CD4-positive, alpha-beta T cell treated with Interferon alpha-2 for 1 hour (primary cell): ENCODE data around the gene USH1G.

Source experiments
- DNase-seq, 2 donors: peaks; one replicate each; pipeline ENCODE4 v3.0.0-alpha.2; 2020 to 2022

USH1G gene

DNA sequence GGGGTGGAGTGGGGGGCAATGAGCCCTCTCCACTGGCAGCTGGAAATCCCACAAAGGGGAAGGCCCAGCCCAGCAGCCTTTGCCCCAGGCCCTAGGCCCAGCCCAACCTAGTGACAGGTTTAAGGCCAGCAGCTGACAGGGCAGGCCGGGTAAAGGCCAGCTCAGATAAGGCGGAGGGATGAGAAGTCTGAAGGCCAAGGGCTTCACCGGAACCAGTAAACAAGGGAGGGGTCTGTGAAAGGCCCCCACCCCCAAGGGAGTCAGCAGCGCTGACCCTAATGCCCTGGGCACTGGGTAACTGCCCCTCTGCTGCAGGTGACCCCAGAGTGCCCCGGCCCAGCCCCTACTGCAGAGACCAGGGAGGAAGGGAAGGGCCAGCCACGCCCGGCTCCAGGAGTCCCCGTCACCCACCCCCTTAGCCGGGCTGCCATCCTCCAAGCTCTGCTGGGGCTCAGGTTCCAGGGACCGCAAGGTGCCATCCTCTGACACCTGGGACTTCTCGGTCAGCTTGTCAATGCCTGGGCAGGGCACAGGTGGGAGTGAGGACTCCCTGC, 30.2 kb upstream of the USH1G start:
- no peak for DNase-seq

DNA sequence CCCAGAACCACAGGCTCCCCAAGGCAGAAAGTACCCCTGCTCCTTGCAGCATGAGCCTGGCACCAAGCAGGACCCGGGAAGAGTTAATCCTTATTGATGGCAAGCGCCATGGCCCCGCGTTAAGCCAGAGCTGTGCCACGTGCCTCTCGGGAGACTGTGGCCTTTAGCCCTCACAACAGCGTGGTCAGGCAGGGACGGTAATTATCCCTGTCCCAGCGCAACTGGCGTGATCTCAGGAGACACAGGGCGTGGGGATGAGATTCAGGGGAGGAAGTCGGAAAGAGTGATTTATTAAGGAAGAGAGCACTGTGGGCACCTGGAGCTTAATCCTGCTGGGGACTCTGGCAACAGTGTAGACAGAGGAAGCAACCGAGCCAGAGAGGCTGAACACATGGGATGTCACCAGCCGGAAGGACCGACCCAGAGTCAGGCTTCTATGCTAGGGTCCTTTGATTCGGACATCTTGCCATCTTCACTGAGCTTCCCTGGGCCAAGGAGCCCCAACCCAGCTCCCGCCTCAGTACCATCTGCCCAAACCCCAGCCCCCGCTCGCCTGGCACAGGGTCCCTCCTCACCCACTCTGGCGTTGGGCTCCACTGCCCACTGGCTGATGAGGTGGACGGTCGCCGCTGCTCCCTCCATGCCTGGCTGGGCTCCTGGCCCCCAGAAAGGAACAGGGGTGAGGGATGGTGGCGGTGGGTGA, 29.5 kb upstream of the USH1G start:
- no peak for DNase-seq

DNA sequence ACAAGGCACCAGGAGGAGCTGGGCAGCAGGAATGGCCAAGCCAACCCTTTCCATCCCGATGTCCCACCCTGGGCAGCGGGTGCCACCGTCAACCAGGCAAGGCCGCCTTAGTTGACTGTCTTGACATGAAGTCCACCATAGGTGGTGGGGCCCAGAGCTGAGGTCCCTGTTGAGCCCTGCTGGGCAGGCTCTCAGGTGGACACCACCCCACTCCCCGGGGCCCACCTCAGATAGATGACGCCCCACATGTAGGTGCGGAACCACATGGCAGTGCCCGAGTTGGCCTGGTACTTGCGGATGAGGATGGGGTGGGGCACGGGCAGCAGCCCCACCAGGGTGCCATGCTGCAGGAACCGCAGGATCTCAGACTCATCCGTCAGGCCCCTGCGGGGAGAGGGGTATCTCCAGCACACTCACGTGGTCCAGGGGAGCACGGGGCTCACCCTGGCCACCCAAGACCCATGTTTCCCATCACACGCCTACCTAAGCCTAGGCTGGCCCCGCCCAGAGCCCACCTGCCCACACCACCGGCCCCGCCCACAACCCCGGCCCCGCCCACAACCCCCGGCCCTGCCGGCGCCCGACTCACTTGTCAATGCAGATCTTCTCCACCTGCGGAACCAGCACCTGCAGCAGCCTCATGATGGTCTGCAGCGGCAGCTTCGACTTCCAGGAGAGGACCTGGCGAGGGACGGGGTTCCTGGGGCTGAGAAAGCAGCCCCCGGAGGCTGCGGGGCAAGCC, 28.8 kb upstream of the USH1G start:
- no peak for DNase-seq

DNA sequence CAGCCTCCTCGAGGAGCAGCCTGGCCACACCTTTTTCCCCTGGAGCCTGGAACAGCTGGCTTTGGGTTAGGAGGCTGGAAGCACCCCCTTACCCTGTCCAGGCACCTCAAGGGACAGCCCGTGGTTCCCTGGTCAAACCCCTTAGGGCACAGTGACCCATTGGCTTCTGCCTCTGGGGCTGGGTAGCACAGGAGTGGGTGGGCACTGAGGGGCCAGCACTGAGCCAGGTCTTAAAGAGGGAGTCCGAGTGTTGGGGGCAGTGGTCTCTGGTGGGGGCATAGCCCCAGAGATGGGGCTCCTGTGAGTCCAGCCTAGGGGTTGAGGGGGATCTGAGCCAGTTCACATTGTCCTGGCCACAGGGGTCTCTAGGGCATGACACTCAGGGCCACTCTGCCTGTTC, 28.0 kb upstream of the USH1G start:
- DNase-seq: no peak

DNA sequence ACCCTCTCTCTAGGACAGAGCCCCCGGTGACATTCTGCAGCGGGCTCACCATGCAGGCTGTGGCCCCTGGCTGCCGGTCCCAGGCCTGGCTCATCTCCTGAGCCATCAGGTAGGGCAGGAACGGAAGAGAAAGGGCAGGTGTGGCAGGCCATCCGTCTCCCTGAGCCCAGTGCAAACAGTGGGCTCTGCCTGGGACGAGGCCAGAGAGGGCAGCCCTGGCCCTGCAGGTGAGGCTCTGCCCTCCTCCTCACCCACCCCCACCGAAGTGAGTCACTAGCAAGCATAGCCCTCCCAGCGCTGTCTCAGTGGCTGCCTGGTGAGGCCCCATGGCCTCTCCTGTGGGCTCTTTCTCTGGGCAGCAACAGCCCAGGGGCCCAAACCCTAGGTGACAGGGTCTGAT, 27.2 kb upstream of the USH1G start:
- DNase-seq: no peak

DNA sequence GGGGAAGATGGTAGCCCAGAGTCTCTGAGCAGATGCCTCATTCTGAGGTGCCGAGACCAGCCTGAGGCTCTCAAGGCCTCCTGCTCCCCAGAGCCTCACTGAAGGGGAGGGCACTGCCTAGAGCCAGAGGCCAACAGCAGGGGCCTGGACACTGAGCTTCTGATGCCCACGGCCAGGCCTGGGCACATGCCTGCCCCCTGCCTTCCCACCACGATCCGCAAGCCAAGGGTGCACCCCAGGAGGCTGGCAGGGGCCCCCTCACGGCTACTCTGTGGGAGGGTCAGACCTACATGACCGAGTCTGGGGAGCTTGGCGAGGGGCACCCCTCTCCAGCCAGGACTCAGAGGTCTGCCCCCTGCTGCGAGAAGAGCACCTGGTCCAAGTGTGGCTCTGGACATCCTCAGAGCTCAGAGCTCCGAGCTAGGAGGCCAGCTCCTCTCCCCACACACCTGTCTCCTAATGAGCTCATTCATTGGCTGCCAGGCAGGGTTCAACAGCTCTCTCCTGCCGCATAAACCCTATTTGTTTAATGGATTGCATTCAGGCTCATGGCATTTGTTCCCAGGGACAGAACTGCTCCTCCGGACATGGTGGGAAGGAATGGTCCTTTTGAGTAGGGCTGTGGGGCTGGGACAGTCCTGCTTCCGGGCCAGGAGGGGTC, 26.5 kb upstream of the USH1G start:
- DNase-seq: no peak

DNA sequence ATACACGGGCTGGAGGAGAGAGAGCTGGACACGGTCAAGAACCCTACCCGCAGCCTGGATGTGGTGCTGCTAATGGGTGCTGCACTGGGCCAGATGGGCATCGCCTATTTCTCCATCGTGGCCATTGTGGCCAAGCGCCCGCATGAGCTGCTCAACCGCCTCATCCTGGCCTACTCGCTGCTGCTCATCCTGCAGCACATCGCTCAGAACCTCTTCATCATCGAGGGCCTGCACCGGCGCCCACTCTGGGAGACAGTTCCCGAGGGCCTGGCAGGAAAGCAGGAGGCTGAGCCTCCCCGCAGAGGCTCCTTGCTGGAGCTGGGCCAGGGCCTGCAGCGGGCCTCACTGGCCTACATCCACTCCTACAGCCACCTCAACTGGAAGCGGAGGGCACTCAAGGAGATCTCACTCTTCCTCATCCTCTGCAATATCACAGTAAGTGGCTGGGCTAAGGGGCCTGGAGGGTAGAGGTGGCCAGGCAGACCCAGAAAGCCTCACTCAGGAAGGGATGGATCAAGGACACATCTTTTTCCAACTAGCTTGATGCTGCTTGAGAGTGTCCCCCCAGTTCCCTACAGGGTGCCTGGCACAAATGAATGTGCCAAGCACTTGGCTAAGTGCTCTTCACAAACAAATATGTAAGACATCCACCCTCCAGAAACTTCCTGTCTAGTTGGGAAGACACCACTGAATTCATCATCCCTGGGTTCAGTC, 24.1 kb upstream of the USH1G start:
- no peak for DNase-seq

DNA sequence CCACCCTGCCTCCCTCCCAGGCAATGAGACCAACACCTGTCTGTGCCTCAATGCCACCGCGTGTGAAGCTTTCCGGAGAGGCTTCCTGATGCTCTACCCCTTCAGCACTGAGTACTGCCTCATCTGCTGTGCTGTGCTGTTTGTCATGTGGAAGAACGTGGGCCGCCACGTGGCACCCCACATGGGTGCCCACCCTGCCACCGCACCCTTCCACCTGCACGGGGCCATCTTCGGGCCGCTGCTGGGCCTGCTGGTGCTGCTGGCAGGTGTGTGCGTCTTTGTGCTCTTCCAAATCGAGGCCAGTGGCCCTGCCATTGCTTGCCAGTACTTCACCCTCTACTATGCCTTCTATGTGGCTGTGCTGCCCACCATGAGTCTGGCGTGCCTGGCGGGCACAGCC, 23.6 kb upstream of the USH1G start:
- no peak for DNase-seq

DNA sequence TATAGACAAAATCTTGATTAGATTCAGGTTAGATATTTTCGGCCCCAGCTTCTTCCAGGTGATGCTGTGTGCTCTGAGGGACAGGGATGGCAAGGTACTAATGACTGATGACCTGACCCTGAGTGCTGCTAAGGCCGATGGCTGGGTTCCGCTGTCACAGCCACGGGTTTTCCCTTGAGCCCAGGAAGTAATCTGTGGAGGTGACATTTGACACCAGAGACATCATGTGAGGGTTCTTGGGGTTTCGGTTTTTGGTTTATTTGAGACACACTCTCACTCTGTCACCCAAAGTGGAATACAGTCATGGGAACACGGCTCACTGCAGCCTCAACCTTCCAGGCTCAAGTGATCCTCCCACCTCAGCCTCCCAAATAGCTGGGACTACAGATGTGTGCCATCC, 22.5 kb upstream of the USH1G start:
- DNase-seq: no peak

DNA sequence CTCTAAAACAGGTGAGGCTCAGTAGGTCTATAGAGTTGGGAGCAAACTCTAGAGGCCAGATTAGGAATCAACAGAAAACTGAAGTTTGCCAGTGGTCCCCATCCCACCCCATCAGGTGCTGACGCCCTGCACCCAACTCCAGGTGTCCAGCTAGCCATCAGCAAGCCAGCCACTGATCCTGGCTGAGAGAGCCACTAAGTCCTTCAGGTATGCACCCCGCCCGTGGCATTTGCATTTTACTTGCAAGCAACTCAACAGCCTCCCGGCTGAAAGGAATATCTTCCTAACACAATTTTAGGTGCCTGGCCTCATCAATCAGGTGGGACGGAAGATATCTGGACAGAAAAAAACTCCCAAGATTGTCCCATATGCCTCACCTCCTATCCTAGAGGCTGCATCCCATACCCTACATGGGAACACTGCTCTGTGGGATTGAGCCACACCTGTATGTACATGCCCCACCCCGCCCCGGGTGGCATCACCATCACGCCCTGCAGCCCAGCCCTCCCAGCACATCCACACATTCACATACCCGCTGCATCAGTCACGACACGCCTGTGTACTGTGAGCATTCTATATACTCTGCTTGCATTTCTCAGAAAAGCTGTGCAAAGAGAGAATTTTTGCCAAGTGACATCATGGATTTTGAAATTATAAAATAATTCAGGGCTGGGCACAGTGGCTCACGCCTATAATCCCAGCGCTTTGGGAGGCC, 20.9 kb upstream of the USH1G start:
- no peak for DNase-seq

DNA sequence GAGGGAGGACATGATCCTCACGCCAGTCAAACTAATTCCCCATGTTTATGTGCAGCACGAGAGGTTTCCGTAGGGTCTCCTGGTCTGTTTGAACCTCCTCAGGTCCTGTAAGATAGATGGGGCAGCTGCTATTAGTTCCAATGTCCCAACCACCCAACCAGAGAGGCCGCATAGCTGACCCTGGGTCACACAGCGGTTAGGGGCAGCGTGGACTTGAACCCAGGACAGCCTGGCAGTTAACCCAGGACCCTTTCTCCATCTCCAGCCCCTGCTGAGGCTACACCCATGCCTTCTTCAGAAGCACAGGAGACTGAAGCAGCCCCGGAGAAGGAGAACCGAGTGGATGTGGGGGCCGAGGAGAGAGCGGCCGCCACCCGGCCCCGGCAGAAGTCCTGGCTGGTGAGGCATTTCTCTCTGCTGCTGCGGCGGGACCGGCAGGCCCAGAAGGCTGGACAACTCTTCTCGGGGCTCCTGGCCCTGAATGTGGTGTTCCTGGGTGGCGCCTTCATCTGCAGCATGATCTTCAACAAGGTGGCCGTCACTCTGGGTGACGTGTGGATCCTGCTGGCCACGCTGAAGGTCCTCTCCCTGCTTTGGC, 18.2 kb upstream of the USH1G start:
- DNase-seq: no peak

DNA sequence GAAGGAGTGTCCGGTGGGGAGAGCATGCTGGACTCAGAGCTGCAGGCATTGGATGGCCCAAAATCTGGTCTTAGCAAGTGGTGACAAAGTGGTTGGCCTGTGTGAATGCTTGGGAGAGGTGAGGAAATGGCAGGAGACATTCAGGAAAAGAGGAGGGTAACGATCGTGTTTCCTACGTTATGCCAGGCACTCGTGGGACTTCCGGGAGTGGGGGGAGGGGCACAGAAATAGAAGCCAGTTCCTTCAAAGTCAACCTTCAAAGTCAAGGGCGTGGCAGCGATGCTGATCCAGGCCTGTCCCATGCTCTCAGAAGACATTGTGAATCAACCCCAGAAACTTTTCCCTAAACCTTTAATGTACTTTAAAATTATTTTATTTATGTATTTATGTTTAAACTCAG, 16.5 kb upstream of the USH1G start:
- no peak for DNase-seq

DNA sequence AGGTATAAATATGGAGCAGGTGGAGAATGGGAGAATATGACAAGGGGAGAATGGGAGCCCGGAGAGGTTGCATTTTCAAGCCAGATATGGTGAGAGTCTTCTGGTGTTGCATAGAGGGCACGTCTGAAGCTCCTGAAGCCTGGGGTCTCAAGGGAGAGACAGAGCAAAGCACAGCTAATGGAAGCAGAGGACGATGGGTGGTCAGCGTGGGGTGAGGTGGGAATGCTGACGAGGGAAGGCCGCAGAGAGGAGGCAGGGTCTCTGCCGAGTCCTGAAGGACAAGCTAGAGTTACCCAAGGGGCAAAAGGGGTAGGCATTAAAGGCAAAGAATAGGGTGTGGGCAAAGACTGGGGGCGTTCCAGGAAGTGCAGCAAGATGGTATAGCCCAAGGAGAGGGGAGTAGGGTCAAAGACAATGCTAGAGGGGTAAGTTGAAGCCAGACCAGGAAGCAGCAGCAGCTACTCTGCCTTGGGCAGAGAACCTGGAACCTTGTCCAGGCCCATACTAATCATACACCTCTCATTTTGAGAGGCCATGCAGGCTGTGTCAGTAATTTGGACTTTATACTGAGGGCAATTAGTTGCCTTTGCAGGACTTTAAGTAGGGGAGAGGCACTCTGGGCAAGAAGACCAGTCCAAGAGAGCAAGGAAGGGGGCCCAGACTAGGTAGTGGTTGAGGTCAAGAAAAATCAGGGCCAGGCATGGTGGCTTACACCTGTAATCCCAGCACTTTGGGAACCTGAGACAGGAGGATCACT, 15.3 kb upstream of the USH1G start:
- DNase-seq: no peak

DNA sequence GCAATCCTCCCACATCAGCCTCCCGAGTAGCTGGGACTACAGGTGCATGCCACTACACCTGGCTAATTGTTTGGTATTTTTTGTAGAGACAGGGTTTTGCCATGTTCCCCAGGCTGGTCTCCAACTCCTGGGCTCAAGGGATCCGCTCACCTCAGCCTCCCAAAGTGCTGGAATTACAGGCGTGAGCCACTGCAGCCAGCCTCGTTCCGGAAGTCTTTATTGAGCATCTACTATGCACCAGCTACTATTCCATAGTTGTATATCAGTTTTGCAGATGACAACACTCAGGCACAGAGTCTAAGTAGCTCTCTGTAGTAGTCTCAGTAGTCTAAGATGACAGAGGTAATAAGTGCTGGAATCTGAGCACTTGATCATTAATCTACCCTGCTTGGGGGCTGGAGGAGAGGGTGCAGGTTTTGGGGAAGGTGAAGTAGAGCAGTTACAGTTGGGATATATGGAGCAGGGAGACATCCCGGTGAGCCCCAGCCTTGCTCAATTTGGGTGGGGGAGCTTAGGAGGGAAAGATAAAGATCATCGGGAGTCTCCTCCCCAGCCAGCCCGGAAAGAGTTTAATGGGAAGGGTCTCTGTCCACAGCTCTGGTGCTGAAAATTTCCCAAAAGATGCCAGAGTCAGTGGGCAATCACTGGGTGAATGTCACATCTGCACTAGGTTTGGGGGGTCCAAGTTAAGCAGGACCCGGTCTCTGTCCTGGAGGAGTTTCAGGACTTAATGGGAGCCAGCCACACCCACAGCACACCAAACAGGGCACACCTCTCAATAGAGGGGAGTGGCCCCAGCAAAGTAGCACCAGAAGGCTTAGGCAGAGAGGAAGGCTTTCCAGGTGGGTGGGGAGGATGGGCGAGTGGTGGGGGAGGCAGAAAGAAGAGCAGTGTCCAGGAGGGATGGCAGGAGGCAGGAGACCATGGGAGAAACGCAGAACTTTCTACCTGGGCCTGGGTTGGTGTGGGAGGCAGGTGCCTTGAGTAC, 14.3 kb upstream of the USH1G start:
- DNase-seq: no peak

DNA sequence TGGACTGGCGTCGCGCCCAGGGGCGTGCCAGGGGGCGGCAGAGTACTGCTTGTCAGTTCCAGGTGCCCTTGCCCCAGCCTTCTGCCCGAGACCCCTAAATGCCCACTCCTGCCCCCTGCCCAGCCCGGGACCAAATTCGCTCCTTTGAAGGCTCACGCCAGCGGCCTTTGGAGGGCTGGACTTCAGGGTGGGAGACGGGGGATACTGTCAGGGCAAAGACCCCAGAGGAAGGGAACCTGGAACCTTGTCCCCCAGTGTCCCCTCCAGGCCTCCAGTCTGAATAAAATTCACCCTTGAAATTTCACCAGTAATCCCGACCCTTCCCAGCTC, 13.4 kb upstream of the USH1G start:
- no peak for DNase-seq

DNA sequence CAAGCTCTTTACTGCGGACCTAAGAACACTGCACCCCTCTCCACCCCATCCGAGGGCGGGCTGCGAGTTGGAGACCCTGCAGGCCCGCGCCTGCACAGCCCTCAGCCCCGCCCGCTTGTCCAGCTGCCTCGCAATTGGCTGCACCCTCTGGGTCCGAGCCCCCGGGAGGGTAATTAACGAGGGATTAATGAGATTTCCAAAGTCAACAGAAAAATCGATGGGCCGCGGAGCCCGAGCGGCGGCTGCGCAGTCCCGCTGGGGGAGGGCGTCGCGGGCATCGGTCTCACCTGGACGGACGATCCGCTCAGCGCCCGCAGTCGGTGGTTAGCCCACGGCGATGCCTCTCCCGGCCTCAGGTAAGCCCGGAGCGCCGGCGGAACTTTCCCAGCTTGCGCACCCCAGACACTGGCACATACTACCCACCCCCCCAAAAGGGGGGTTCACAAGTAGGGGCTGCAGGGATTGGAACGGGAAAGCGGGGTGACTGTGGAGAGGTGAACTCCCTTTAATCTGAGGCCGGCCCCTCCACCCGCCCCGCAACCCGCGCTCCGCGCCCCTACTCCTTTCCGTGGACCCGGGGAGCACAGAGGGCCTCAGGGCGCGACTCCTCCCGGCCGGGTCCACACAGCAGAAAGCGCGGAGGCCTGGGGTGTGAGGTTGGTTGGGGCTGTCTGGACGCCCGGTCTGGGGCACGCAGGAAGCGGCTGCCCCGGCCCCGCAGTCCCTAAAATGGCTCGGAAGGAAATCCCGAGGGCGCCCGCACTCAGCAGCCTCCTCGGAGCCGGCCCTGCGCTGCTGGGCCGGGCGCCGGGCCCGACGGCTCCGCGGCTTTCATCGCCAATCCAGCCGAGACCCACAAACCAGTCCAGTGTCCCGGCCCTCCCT, 12.8 kb upstream of the USH1G start, which contains the start of gene OTOP3:
Gene OTOP3 (plus strand): TSS at position 314 of the 885 bp plus-strand sequence. CDS start 24 bp downstream, at position 338.
- no peak for DNase-seq

DNA sequence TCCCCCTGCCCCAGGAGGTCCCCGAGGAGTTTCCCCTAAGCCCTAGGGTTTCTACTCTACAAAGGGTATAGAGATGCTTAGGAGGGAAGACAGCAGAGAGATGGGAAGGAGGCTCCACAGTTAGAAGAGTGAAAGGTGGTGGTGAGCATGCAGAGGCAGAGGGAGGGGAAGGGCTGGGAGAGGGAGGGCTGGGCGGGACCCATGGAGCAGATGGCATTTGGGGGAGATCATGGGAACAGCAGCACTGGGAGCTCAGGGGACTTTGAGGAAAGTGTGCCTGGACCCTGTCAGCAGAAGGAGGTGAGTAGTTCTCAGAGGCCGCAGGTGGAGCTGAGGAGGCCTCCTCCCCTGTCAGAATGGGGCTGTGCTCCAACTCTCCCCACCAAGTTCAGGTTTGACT, 12.0 kb upstream of the USH1G start:
- DNase-seq: no peak

DNA sequence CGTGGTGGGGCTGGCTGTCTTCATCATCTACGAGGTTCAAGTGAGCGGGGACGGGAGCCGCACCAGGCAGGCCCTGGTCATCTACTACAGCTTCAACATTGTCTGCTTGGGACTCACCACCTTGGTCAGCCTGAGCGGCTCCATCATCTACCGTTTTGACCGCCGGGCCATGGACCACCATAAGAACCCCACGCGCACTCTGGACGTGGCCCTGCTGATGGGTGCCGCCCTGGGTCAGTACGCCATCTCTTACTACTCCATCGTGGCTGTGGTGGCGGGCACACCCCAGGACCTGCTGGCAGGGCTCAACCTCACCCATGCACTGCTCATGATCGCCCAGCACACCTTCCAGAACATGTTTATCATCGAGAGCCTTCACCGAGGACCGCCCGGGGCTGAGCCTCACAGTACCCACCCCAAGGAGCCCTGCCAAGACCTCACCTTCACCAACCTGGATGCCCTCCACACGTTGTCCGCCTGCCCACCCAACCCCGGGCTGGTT, 7.5 kb upstream of the USH1G start:
- no peak for DNase-seq

DNA sequence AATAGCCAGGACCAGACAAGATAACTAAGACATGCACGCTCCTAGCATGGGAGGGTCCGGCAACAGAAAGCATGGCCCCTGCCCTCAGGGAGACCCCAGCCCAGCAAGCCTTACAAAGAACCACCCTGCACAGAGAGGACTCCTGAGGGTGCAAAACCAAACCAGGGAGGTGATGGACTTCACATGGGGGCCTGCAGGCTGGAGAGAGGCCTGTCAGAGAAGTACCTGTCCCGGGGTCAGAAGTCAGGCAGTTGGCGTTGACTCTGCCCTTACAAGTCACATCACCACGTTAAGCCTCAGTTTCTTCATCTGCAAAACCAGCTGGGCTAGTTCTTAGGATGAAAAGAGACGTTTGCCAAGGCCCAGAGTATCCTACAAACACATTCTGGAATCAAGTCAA, 5.7 kb upstream of the USH1G start:
- DNase-seq: no peak
